Keratinocyte (primary cell): ENCODE data around the gene CCR5AS.

Source experiments
- DNase-seq: peaks from one replicate; pipeline ENCODE4 v3.0.0-alpha.2; 2011; ENCODE audit warnings: low read depth, missing footprints, low spot score
- FAIRE-seq: peaks from 2 replicates; lab custom pipeline; 2011; peaks lifted over from hg19 to GRCh38; lab: Jason Lieb, UNC
- H2AFZ ChIP-seq: 2 replicates; pipeline ENCODE4 v1.6.0; 2012; ENCODE audit warnings: low read length, control low read depth, inconsistent platforms; ENCODE audit not compliant: control insufficient read depth
- H3K27ac ChIP-seq: 2 replicates; pipeline ENCODE4 v1.5.1; 2011; ENCODE audit warnings: low read length; ENCODE audit not compliant: control insufficient read depth, insufficient read depth
- H3K27me3 ChIP-seq: 3 replicates; pipeline ENCODE4 v1.6.0; 2011; ENCODE audit warnings: low read length; ENCODE audit not compliant: control insufficient read depth, insufficient read depth; ENCODE audit errors: extremely low read depth
- H3K36me3 ChIP-seq, 2 experiments: 2 replicates in 1 of 2; 3 replicates in 1 of 2; pipeline ENCODE4 v1.5.1; 2011; ENCODE audit warnings: low read length in 2 of 2, mild to moderate bottlenecking in 1 of 2; ENCODE audit not compliant: control insufficient read depth in 2 of 2, insufficient read depth in 2 of 2; ENCODE audit errors: extremely low read depth in 1 of 2
- H3K4me1 ChIP-seq: 3 replicates; pipeline ENCODE4 v1.5.1; 2011; ENCODE audit warnings: low read length; ENCODE audit not compliant: control insufficient read depth, insufficient read depth; ENCODE audit errors: extremely low read depth
- H3K4me2 ChIP-seq: 3 replicates; pipeline ENCODE4 v1.6.0; 2011; ENCODE audit warnings: low read depth, low read length; ENCODE audit not compliant: control insufficient read depth, insufficient read depth; ENCODE audit errors: extremely low read depth
- H3K4me3 ChIP-seq, 3 experiments: fragments of 200-600 bp in 1 of 3; sonication (generic) in 1 of 3; 2 replicates in 2 of 3; 3 replicates in 1 of 3; pipeline ENCODE4 v1.5.1; 2011 to 2016; ENCODE audit warnings: low read length in 3 of 3, mild to moderate bottlenecking in 3 of 3, control low read depth in 2 of 3, inconsistent platforms in 1 of 3, low read depth in 1 of 3, mixed read lengths in 1 of 3, mixed run types in 1 of 3, moderate library complexity in 1 of 3; ENCODE audit not compliant: control insufficient read depth in 2 of 3, insufficient read depth in 2 of 3; ENCODE audit errors: extremely low read depth in 1 of 3
- H3K79me2 ChIP-seq: 2 replicates; pipeline ENCODE4 v1.6.0; 2012; ENCODE audit warnings: low read length; ENCODE audit not compliant: control insufficient read depth, insufficient read depth
- H3K9ac ChIP-seq: 3 replicates; pipeline ENCODE4 v1.6.0; 2011; ENCODE audit warnings: low read length; ENCODE audit not compliant: control insufficient read depth, insufficient read depth; ENCODE audit errors: extremely low read depth
- H3K9me1 ChIP-seq: 3 replicates; pipeline ENCODE4 v1.6.0; 2011; ENCODE audit warnings: low read length; ENCODE audit not compliant: control insufficient read depth, insufficient read depth; ENCODE audit errors: extremely low read depth
- H3K9me3 ChIP-seq: 2 replicates; pipeline ENCODE4 v1.5.1; 2012; ENCODE audit warnings: low read depth, low read length; ENCODE audit not compliant: control insufficient read depth
- H4K20me1 ChIP-seq: 3 replicates; pipeline ENCODE4 v1.6.0; 2011; ENCODE audit warnings: low read length; ENCODE audit not compliant: control insufficient read depth, insufficient read depth; ENCODE audit errors: extremely low read depth
- CTCF ChIP-seq, 3 experiments: IDR thresholded peaks in 1 of 3; conservative IDR thresholded peaks in 1 of 3; optimal IDR thresholded peaks in 1 of 3; 2 replicates in 2 of 3; 3 replicates in 1 of 3; pipeline versions ENCODE3 to v1.5.1; 2011; ENCODE audit warnings: low read length in 3 of 3, mild to moderate bottlenecking in 3 of 3, moderate library complexity in 2 of 3, control low read depth in 1 of 3, inconsistent platforms in 1 of 3; ENCODE audit not compliant: insufficient read depth in 2 of 3; ENCODE audit errors: extremely low read depth in 1 of 3
- EZH2 ChIP-seq: IDR thresholded peaks from one replicate; pipeline ENCODE4 v1.6.1; 2012; ENCODE audit warnings: inconsistent platforms, mild to moderate bottlenecking, low read length, moderate library complexity
- dilution Hi-C: fragments of 300-500 bp; cut with MboI; formaldehyde crosslinking; loops from one replicate; pipeline ENCODE4 v1.7.0; 2020; ENCODE audit warnings: low sequenced_read_pairs; ENCODE audit not compliant: extremely low pct_ligation_motif_present

The CCR5AS gene

GRCh38 chr3:46411271-46411670 is 4.4 kb upstream of the CCR5AS start:
- dilution Hi-C loops: no loop called here
- H3K79me2 ChIP-seq: no peaks in the 10 kb centered on the region
- H3K27ac ChIP-seq: no peak overlapping the region
- no peaks in the 10 kb centered on the region for H3K9me1 ChIP-seq
- no peaks in the 10 kb centered on the region for H3K4me1 ChIP-seq
- no peak overlapping the region for H3K4me2 ChIP-seq
- no peak for FAIRE-seq
- no peak overlapping the region for H3K9ac ChIP-seq
- no peak for DNase-seq
- no peak for TF ChIP-seq EZH2
- no peak for TF ChIP-seq CTCF (optimal IDR thresholded peaks at IDR 0.05 in 1 of 3, IDR thresholded peaks at IDR 0.05 in 1 of 3, conservative IDR thresholded peaks at IDR 0.05 in 1 of 3; ENCODE audit: extremely low read depth in 1 of 3, insufficient read depth in 2 of 3, low read length in 3 of 3)
- no peaks in the 10 kb centered on the region for H3K36me3 ChIP-seq
- H3K9me3 ChIP-seq: no peaks in the 10 kb centered on the region
- no peak overlapping the region for H2AFZ ChIP-seq
- H3K27me3 ChIP-seq: no peaks in the 10 kb centered on the region
- H3K4me3 ChIP-seq: no peak overlapping the region
- no peaks in the 10 kb centered on the region for H4K20me1 ChIP-seq

- dilution Hi-C loops: no loop called here
Measured at GRCh38 chr3:46410669-46411068, 3.8 kb upstream of the CCR5AS start.

More at GRCh38 chr3:46410669-46411068, 3.8 kb upstream of the CCR5AS start:
- Histone ChIP-seq H2AFZ (no peak overlapping the region), H3K4me1 (no peaks in the 10 kb centered on the region), H3K27me3 (no peaks in the 10 kb centered on the region), H3K4me3 (no peak overlapping the region), H3K9me3 (no peaks in the 10 kb centered on the region), H4K20me1 (no peaks in the 10 kb centered on the region), H3K79me2 (no peaks in the 10 kb centered on the region), H3K36me3 (no peaks in the 10 kb centered on the region), H3K27ac (no peak overlapping the region), H3K9me1 (no peaks in the 10 kb centered on the region), H3K4me2 (no peak overlapping the region), H3K9ac (no peak overlapping the region)
- no peak for TF ChIP-seq EZH2
- no peak for TF ChIP-seq CTCF (optimal IDR thresholded peaks at IDR 0.05 in 1 of 3, IDR thresholded peaks at IDR 0.05 in 1 of 3, conservative IDR thresholded peaks at IDR 0.05 in 1 of 3; ENCODE audit: extremely low read depth in 1 of 3, insufficient read depth in 2 of 3, low read length in 3 of 3)
- FAIRE-seq (no peak), DNase-seq (no peak)
